ENCODE measurements around the gene CWC27.
A peak's percentile ranks its signal among the peaks of the same experiment; 100 is the strongest.
"Not testable (repeated sequence)": the region's sequence is repeated elsewhere in the genome, so short reads cannot be mapped to it uniquely, and the experiment has no call there.

The CWC27 gene

GRCh38 chr5:64921386-64921785 is 152.7 kb downstream of the CWC27 start:
- no peak for DNase-seq

GRCh38 chr5:64923151-64923685 is 154.5 kb downstream of the CWC27 start:
- no peak for DNase-seq

GRCh38 chr5:64925123-64925522 is 156.4 kb downstream of the CWC27 start:
- no peak for DNase-seq

DNA sequence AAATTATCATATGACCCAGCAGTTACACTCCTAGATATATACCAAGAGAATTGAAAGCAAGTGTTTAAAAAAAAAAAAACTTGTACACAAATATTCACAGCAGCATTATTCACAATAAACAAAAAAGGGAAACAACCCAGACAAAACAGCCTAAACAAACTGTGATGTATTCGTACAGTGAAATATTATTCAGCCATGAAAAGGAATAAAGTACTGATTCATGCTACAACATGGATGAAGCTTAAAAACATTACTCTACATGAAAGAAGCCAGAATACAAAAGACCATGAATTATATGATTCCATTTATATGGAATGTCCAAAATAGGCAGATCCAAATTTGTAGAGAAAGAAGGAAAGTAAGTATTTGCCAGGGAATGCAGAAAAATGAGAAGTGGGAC is 161.1 kb downstream of the CWC27 start:
- DNase-seq, result no peak

GRCh38 chr5:64930672-64931318 is 162.1 kb downstream of the CWC27 start:
- DNase-seq, result no peak

GRCh38 chr5:64939422-64939771 is 170.7 kb downstream of the CWC27 start:
- DNase-seq, result not testable (repeated sequence)

- no peak for DNase-seq
These were observed 171.2 kb downstream of the CWC27 start for GRCh38 chr5:64939772-64940510.

- no peak for DNase-seq
These were observed 173.7 kb downstream of the CWC27 start for GRCh38 chr5:64942460-64942859.

DNA sequence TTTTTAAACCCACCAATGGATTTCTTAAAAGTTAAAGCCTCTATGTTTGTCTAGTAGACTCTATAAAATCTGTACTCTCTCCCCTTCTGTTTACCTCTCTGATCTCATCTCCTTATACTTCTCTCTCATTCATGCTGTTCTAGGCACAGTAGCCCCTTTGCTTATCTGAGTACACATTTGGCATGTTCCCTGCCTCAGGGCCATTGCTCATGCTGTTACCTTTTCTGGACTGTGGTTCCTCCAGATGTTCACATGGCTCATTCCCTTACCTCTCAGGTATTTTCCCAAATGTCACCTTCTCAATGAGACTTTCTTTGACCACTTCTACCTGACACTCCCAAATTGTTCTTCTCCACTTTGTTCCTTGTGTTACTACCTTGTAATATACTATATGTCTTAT is 176.1 kb downstream of the CWC27 start:
- no peak for DNase-seq

DNA sequence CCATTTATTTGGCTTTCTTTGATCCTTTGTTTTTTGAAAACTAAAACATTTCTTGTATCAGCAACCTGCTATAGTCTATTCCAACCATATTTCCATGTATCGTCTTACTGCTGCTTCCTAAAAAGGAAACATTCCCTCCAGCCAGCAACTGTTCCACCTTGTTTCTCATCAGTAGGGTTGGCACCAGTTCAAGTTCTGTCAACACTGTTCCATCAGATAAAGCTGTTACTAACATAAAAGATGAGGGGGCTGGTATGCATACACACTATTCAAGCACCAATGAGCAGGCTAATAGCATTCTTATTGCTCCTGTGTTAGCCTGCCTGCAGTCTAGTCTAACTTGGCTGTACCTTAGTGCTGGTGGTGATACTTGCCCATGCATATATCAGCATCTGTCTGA is 178.3 kb downstream of the CWC27 start:
- DNase-seq, result peak in 2 of 56 donors; percentile 1 to 6

DNA sequence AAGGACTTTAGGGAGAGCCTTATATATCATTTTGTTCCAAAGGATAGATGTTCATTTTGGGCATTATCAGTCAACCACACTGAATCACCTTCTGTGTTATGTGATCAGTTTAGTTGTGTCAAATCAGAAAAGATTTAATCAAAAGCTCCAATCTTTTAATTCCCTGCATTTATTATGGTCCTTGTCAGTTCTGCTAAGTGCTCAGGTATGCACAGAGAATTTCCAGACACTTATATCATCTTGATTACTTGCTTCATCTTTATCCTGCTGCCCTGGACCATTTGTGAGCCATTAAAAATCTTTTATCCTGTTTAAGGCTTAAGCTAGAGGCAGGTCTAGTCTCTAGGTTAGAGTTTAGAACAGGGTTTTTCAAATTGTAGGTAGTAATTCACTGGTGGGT is 179.1 kb downstream of the CWC27 start:
- DNase-seq, result no peak

GRCh38 chr5:64949331-64949730 is 180.6 kb downstream of the CWC27 start:
- no peak for DNase-seq

- no peak for DNase-seq
These were observed 184.4 kb downstream of the CWC27 start for GRCh38 chr5:64952951-64953673.

DNA sequence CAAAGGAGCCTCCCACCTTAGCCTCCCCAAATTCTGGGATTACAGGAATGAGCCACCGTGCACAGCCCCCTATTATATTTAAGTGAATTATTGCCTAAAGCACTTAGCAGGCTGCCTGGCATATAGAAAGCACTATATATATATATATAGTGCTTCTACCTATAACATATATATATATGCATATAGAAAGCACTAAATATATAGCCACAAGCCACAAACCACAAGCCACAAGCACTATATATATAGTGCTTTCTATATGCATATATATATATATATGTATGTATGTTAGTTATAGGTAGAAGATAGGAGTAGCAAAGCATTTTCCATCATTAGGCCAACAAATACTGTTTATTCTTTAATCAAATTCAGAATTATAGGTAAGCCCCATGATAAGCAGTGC is 185.8 kb downstream of the CWC27 start:
- no peak for DNase-seq

DNA sequence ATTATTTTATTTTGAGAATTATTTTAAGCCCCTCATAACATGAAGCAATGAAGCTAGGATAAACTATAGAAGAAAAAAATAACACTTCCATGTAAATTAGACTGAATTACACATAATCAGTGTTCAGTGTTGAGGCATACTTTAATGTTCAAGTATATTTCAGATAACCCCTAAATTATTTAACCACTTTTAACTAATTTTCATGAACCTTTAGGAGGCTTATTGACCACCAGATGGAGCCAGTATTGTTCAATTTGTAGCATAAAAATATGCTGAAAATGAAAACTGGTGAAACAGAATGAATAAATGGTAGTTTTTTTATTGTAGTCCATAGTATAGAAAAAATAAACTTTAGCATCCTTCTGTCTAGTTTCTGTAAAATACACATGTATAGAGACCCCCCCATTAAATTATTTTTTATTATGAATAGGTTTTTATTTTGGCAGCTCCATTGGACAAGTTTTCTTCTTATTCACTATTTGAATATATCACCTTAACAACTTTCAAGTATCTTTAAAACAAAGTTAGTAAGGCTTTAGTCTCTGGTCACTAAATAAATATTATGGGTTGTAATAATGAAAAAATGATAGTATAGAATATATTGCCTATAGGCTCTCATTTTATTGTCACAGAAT is 190.1 kb downstream of the CWC27 start:
- DNase-seq, result peak in 1 of 56 donors; percentile 3

GRCh38 chr5:64963278-64963677 is 194.5 kb downstream of the CWC27 start:
- DNase-seq, result no peak

- no peak for DNase-seq
These were observed 199.9 kb downstream of the CWC27 start for GRCh38 chr5:64968591-64969110.

- no peak for DNase-seq
These were observed 200.8 kb downstream of the CWC27 start for GRCh38 chr5:64969578-64969977.

DNA sequence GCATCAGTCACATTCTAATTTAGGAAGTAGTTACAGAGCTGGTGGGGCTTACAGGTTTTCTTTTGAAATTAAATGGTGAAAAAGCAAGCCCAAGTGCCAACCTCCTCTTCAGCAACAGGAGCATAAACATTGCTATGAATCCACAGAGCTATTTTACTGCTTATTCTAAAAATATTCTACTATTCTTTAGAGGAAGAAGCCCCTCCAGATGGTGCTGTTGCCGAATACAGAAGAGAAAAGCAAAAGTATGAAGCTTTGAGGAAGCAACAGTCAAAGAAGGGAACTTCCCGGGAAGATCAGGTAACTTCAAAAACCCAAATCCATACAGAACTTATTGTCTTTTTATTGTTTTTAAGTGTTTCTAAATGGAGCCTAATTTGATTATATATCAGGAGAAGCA is 202.8 kb downstream of the CWC27 start:
- DNase-seq, result no peak

DNA sequence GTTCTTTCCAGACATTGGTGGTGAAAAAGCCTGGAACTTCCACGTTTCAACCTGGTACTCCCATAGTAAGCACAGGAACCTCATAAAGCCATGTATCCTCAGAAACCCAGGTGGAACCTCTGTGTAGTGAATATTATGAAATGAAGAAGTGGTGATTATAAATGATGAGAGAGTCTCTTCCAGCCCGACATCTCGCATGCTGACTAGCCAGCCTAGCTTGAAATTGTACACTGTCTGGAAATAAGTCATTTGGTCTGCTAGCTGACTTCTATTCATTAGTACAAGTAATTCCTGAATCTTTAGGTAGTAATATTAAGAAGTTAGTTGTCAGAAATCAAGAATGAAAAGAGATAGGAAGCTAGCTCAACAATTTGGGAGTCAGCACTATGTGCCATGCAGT is 203.3 kb downstream of the CWC27 start:
- no peak for DNase-seq

- DNase-seq, result no peak
These were observed 203.9 kb downstream of the CWC27 start for GRCh38 chr5:64972591-64972990.

GRCh38 chr5:64973215-64973614 is 204.5 kb downstream of the CWC27 start:
- DNase-seq, result no peak
